GM12865 (cell line): ENCODE measurements around the gene ATP11A.

Experiments used
- DNase-seq: peaks from one replicate; pipeline ENCODE4 v3.0.0; 2010; ENCODE audit warnings: low read depth
- H3K4me3 ChIP-seq: 2 replicates; pipeline ENCODE4 v1.5.1; 2011; ENCODE audit warnings: mild to moderate bottlenecking, low read depth, low read length, control low read depth
- TF ChIP-seq, protein P1 (sequence below): IDR thresholded peaks from 2 replicates; pipeline ENCODE4 v1.5.1; 2011; ENCODE audit warnings: low read length, control low read depth, low read depth, inconsistent platforms; ENCODE audit not compliant: insufficient read depth; ENCODE audit errors: missing control alignments

ATP11A gene

DNA sequence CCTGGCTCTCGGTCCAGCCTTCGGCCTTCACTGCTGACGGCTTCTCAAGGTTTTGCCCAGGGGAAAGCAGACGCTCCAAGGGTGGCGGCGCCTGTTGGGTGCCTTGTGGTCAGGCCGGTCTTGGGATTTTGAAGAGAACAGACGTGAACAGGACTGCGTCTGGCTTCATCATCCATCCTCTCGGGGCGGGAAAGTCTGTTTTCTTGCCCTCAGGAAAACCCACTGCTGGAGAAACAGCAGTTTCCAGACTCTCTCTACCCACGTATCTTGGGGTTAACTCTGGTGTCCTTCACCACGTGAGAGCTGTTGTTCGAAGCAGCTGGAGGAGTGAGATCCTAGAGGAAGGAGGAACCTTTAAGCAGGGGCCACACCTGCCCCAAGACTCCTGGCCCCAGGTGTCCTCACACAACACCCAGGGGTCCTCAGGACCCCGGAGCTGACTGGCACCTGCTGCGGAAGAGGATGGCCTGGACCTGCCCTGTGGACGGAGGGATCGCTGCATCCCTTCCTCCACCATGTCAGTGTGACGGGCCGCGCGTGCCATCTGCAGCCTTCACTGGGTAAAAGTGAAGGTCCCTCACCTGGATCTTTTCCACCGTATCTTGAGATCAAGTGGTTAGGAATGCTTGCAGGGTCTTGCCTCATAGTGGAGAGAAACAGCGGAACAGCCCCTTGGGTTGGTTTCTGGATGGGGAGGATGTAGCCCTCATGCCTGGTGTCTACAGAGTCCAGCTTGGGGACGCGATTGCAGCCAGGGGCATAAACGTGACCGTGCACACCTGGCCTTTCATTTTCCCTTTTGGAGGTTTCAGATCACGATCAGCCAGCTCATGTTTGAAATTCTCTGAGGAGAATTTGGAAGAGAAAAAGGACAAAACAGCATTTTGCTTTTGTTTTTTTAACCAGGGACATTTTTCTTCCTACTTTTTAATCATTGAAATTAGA is 209.7 kb downstream of the ATP11A start:
- TF ChIP-seq, protein P1, sequence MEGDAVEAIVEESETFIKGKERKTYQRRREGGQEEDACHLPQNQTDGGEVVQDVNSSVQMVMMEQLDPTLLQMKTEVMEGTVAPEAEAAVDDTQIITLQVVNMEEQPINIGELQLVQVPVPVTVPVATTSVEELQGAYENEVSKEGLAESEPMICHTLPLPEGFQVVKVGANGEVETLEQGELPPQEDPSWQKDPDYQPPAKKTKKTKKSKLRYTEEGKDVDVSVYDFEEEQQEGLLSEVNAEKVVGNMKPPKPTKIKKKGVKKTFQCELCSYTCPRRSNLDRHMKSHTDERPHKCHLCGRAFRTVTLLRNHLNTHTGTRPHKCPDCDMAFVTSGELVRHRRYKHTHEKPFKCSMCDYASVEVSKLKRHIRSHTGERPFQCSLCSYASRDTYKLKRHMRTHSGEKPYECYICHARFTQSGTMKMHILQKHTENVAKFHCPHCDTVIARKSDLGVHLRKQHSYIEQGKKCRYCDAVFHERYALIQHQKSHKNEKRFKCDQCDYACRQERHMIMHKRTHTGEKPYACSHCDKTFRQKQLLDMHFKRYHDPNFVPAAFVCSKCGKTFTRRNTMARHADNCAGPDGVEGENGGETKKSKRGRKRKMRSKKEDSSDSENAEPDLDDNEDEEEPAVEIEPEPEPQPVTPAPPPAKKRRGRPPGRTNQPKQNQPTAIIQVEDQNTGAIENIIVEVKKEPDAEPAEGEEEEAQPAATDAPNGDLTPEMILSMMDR, result no peak
- H3K4me3 ChIP-seq, result no peak overlapping the region
- no peak for DNase-seq

DNA sequence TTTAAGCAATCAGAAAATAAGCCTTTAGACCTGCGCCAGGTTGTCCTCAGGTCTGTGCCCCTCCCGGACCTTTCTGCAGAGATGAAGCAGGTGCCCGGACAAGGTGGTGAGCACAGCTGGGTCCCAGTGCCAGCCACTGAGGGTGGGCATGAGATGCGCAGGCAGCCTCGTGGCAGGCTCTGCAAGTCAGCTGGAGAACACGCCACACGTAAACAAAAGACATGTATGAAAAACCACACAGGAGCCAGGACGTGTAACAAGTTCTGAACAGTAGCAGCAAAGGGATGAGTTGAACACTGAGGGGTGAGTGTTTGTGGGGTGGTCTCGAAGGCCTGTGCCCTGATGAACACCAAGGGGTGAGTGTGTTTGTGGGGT is 210.4 kb downstream of the ATP11A start:
- DNase-seq, result no peak
- H3K4me3 ChIP-seq, result no peak overlapping the region
- TF ChIP-seq, protein P1, result no peak

DNA sequence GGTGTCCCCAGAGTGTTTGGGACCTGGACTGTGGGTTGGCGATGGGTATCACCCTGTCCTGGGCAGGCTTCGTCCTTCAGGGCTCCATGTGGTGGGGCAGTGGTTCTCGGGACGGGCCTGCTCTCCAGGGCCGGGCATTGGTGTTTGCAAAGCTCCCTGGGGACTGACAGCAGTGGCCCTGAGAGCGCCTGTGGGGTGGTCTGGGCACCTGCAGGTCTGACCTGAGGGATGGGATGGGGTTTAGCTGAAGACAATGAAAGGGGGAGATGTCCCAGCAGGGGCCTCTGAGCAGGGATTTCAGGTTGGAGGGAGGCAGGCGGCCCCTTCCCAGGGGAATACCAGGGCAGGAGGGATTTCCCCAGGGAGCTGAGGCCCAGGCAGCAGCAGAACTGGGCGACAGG is 210.9 kb downstream of the ATP11A start:
- DNase-seq, result no peak
- TF ChIP-seq, protein P1, result no peak
- H3K4me3 ChIP-seq, result no peak overlapping the region

DNA sequence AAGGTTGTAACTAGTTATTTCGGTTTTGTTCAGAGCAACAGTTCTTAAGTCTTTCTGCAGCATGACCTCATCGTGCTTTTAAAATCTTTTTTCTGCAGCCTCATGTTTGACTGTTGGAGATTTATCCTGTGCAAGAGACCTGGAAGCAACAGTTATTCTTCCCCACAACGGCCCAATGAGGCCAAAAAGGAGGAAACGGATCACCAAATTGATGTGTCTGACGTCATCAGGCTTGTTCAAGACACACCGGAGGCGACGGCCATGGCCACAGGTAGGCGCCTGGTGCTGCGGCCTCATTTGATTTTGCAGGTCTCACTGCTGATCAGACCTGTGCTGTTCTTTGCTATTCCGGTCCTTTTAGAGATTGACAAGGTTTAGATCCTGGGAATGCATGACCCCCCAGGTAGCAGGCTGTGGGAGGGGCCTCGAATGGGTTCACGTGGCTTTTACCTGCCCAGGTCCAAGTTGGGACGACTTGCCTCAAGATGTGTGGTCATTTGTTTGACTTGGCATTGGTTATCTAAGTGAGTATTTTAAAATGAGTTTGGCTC is 212.3 kb downstream of the ATP11A start:
- TF ChIP-seq, protein P1, result no peak
- no peak overlapping the region for H3K4me3 ChIP-seq
- DNase-seq, result no peak

DNA sequence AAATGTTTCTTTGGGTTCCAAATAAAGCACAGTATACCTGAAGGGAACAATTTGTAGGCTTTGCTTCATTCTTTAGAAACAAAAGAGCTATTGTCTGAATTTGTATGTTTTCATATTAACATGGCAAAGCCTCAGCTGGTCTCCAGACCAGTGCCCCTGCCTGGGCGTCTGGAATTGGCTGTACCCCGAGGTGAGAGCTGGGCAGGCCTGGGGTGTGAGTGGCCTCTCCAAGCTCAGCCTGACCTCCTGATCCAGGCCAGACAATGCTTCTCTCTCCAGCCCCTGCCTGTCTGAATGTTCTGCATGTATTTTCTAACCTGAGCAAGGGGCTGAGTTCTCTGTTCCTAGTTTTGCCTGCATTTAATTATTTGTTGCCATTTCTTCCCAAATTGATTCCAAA is 212.8 kb downstream of the ATP11A start:
- no peak for DNase-seq

DNA sequence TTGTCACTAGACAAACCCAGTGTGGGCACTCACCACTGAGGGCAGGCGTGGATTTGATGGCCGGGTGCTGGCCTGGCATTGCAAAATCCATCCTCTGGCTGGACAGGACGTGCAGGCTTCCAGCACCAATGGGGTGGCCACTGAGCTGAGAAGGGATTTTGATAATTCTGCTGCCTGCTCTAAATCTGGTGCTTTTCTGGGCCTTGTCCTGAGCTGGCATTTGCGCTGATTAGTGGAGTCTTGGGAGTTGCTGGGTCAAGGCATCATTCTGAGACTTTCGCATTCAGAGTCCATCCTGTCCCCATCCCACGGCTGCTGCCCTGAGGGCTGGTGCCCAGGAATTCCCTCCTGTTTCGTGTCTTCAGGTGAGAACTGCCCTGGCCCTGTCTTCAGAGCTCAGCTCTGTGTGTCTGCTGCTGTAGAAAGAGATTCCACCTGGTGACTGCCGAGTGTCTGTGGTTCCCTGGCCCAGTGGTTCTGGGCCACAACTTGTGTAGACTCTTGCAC is 213.3 kb downstream of the ATP11A start:
- DNase-seq, result no peak
- TF ChIP-seq, protein P1, result no peak
- H3K4me3 ChIP-seq, result no peak overlapping the region

More for the DNA sequence above, 212.8 kb downstream of the ATP11A start:
- TF ChIP-seq, protein P1, result no peak
- no peak overlapping the region for H3K4me3 ChIP-seq
